ENCODE results near the gene ERVFRD-1. TPM values are rescaled to one million over a fixed set of nuclear protein-coding genes. Genes with fewer than 3 reads are reported as not detected.
"Not testable (repeated sequence)": the region's sequence is repeated elsewhere in the genome, so short reads cannot be mapped to it uniquely, and the experiment has no call there.

Gene ERVFRD-1
- total RNA-seq, 1 donor from 2014 or later, result not detected

GRCh38 chr6:11092668-11093375, 18.7 kb downstream of the ERVFRD-1 start:
- DNase-seq (ENCODE audit: low read depth), result peak; percentile 85

GRCh38 chr6:11091141-11091540, 20.4 kb downstream of the ERVFRD-1 start:
- DNase-seq (ENCODE audit: low read depth), result not testable (repeated sequence)

GRCh38 chr6:11089695-11090094, 21.8 kb downstream of the ERVFRD-1 start:
- no peak for DNase-seq (ENCODE audit: low read depth)

- DNase-seq (ENCODE audit: low read depth), result not testable (repeated sequence)
These were observed 24.2 kb downstream of the ERVFRD-1 start for GRCh38 chr6:11087141-11087812.

GRCh38 chr6:11085758-11086435, 25.6 kb downstream of the ERVFRD-1 start:
- peak; percentile 10 for DNase-seq (ENCODE audit: low read depth)

GRCh38 chr6:11083956-11084355, 27.6 kb downstream of the ERVFRD-1 start:
- DNase-seq (ENCODE audit: low read depth), result no peak

- DNase-seq (ENCODE audit: low read depth), result no peak
These were observed 28.0 kb downstream of the ERVFRD-1 start for GRCh38 chr6:11083491-11083890.

- DNase-seq (ENCODE audit: low read depth), result no peak
These were observed 31.2 kb downstream of the ERVFRD-1 start for GRCh38 chr6:11080296-11080695.

GRCh38 chr6:11078266-11078665, 33.3 kb downstream of the ERVFRD-1 start:
- no peak for DNase-seq (ENCODE audit: low read depth)

- no peak for DNase-seq (ENCODE audit: low read depth)
These were observed 35.0 kb downstream of the ERVFRD-1 start for GRCh38 chr6:11076540-11076939.

GRCh38 chr6:11072101-11072500, 39.4 kb downstream of the ERVFRD-1 start:
- DNase-seq (ENCODE audit: low read depth), result no peak

GRCh38 chr6:11069760-11070159, 41.8 kb downstream of the ERVFRD-1 start:
- no peak for DNase-seq (ENCODE audit: low read depth)

GRCh38 chr6:11067348-11067747, 44.2 kb downstream of the ERVFRD-1 start:
- DNase-seq (ENCODE audit: low read depth), result no peak

GRCh38 chr6:11066505-11067347, 44.8 kb downstream of the ERVFRD-1 start:
- DNase-seq (ENCODE audit: low read depth), result no peak

- no peak for DNase-seq (ENCODE audit: low read depth)
These were observed 45.9 kb downstream of the ERVFRD-1 start for GRCh38 chr6:11065436-11066202.

- DNase-seq (ENCODE audit: low read depth), result peak; percentile 5
These were observed 46.7 kb downstream of the ERVFRD-1 start for GRCh38 chr6:11064836-11065235.

- DNase-seq (ENCODE audit: low read depth), result no peak
These were observed 48.8 kb downstream of the ERVFRD-1 start for GRCh38 chr6:11062715-11063114.

- DNase-seq (ENCODE audit: low read depth), result no peak
These were observed 49.4 kb downstream of the ERVFRD-1 start for GRCh38 chr6:11062083-11062482.

GRCh38 chr6:11058406-11058805, 53.1 kb downstream of the ERVFRD-1 start:
- DNase-seq (ENCODE audit: low read depth), result no peak

- DNase-seq (ENCODE audit: low read depth), result no peak
These were observed 54.7 kb downstream of the ERVFRD-1 start for GRCh38 chr6:11056871-11057270.

Measured in myocyte (in vitro differentiated cells).